SU-DHL-6 (cell line): Measurements from ENCODE around the gene VPS35L.

Experiments used
- H2AFZ ChIP-seq: fragments of 200-600 bp; sonication (generic); 2 replicates; pipeline ENCODE4 v1.6.1; 2014; ENCODE audit warnings: low read depth, mild to moderate bottlenecking, moderate library complexity, mixed read lengths, antibody characterized with exemption, low read length; ENCODE audit not compliant: severe bottlenecking
- H3F3A ChIP-seq: fragments of 200-600 bp; shearing (Covaris generic); 2 replicates; pipeline ENCODE4 v1.6.0; 2016; ENCODE audit warnings: antibody characterized with exemption, mild to moderate bottlenecking; ENCODE audit not compliant: insufficient read depth
- H3K27ac ChIP-seq: fragments of 200-600 bp; sonication (generic); 2 replicates; pipeline ENCODE4 v1.5.1; 2016; ENCODE audit warnings: low read depth, mild to moderate bottlenecking, low read length, moderate library complexity, mixed read lengths
- H3K27me3 ChIP-seq: fragments of 200-600 bp; sonication (generic), shearing (Covaris generic); 2 replicates; pipeline ENCODE4 v1.6.0; 2014; ENCODE audit warnings: mild to moderate bottlenecking, low read length
- H3K36me3 ChIP-seq: fragments of 200-600 bp; sonication (generic); 2 replicates; pipeline ENCODE4 v1.6.1; 2014; ENCODE audit warnings: mild to moderate bottlenecking, low read length, mixed read lengths
- H3K4me2 ChIP-seq: fragments of 300-600, 200-600 bp; shearing (Covaris generic), sonication (generic); 2 replicates; pipeline ENCODE4 v1.6.0; 2014; ENCODE audit warnings: low read length, low read depth, mild to moderate bottlenecking; ENCODE audit not compliant: poor library complexity, severe bottlenecking
- H3K4me3 ChIP-seq: fragments of 200-600 bp; sonication (generic); 2 replicates; pipeline ENCODE4 v1.5.1; 2014; ENCODE audit warnings: antibody characterized with exemption, low read length, mild to moderate bottlenecking, mixed read lengths; ENCODE audit not compliant: insufficient read depth, poor library complexity, severe bottlenecking
- H3K79me2 ChIP-seq: fragments of 200-600 bp; sonication (generic); 2 replicates; pipeline ENCODE4 v1.6.1; 2014; ENCODE audit warnings: mild to moderate bottlenecking, low read length, moderate library complexity; ENCODE audit not compliant: insufficient read depth
- H3K9ac ChIP-seq: fragments of 200-600 bp; sonication (generic); 2 replicates; pipeline ENCODE4 v1.7.0; 2014; ENCODE audit warnings: mild to moderate bottlenecking, low read length
- H3K9me2 ChIP-seq: fragments of 200-600 bp; sonication (generic); replicated peaks from 2 replicates; pipeline ENCODE4 v1.6.1; 2014; ENCODE audit warnings: low read length; ENCODE audit not compliant: insufficient read depth
- H3K9me3 ChIP-seq: fragments of 200-600 bp; sonication (generic); 2 replicates; pipeline ENCODE4 v1.6.1; 2014; ENCODE audit warnings: low read length, mixed read lengths; ENCODE audit not compliant: insufficient read depth
- H4K20me1 ChIP-seq: fragments of 200-600 bp; sonication (generic); 2 replicates; pipeline ENCODE4 v1.6.1; 2014; ENCODE audit warnings: low read depth, mild to moderate bottlenecking, antibody characterized with exemption, low read length, moderate library complexity, mixed read lengths
- CTCF ChIP-seq: fragments of 200-600 bp; sonication (generic); IDR thresholded peaks from one replicate; pipeline ENCODE4 v1.5.1; 2017; ENCODE audit warnings: antibody characterized with exemption, mild to moderate bottlenecking, low read length, moderate library complexity; ENCODE audit not compliant: insufficient read depth, poor library complexity, severe bottlenecking
- EZH2phosphoT487 ChIP-seq: fragments of 200-600 bp; sonication (generic), shearing (Covaris generic); conservative IDR thresholded peaks from 2 replicates; pipeline ENCODE4 v1.6.1; 2018; ENCODE audit warnings: mild to moderate bottlenecking, antibody characterized with exemption, low read length, moderate library complexity, mixed read lengths

Gene VPS35L

GRCh38 chr16:19701091-19701490 lies 145.6 kb downstream of the VPS35L start:
- H3K79me2 ChIP-seq, result no peaks in the 10 kb centered on the region
- TF ChIP-seq CTCF (no peak), EZH2phosphoT487 (no peak)
- H3K4me2 ChIP-seq, result no peak overlapping the region
- no peak overlapping the region for H3K27ac ChIP-seq
- H3K36me3 ChIP-seq, result no peaks in the 10 kb centered on the region
- no peak overlapping the region for H3K9ac ChIP-seq
- H3K4me3 ChIP-seq, result no peak overlapping the region
- H4K20me1 ChIP-seq, result no peaks in the 10 kb centered on the region
- H3F3A ChIP-seq, result no peaks in the 10 kb centered on the region
- H3K27me3 ChIP-seq, result no peaks in the 10 kb centered on the region
- no peaks in the 10 kb centered on the region for H3K9me3 ChIP-seq
- no peak overlapping the region for H2AFZ ChIP-seq
- no peaks in the 10 kb centered on the region for H3K9me2 ChIP-seq

- H3K9ac ChIP-seq, result no peak overlapping the region
- H3K4me2 ChIP-seq, result no peak overlapping the region
- H3F3A ChIP-seq, result no peaks in the 10 kb centered on the region
- H2AFZ ChIP-seq, result no peak overlapping the region
- no peaks in the 10 kb centered on the region for H3K9me3 ChIP-seq
- H3K27me3 ChIP-seq, result no peaks in the 10 kb centered on the region
- H3K9me2 ChIP-seq, result no peaks in the 10 kb centered on the region
- H3K4me3 ChIP-seq, result no peak overlapping the region
- H4K20me1 ChIP-seq, result no peaks in the 10 kb centered on the region
- no peaks in the 10 kb centered on the region for H3K36me3 ChIP-seq
- TF ChIP-seq EZH2phosphoT487 (no peak), CTCF (no peak)
- no peaks in the 10 kb centered on the region for H3K79me2 ChIP-seq
- no peak overlapping the region for H3K27ac ChIP-seq
Measured at GRCh38 chr16:19703172-19703889, 147.8 kb downstream of the VPS35L start.

GRCh38 chr16:19704321-19705145 lies 149.0 kb downstream of the VPS35L start:
- no peaks in the 10 kb centered on the region for H3F3A ChIP-seq
- H3K27ac ChIP-seq, result no peak overlapping the region
- H3K36me3 ChIP-seq, result no peaks in the 10 kb centered on the region
- H3K4me3 ChIP-seq, result no peak overlapping the region
- no peak overlapping the region for H3K9ac ChIP-seq
- H3K4me2 ChIP-seq, result no peak overlapping the region
- no peak overlapping the region for H2AFZ ChIP-seq
- H3K9me3 ChIP-seq, result no peaks in the 10 kb centered on the region
- TF ChIP-seq EZH2phosphoT487 (no peak), CTCF (no peak)
- H3K27me3 ChIP-seq, result no peaks in the 10 kb centered on the region
- H3K79me2 ChIP-seq, result no peaks in the 10 kb centered on the region
- no peaks in the 10 kb centered on the region for H3K9me2 ChIP-seq
- H4K20me1 ChIP-seq, result no peaks in the 10 kb centered on the region
